ENCODE measurements around the gene ARHGEF26. TPM values are rescaled to one million over a fixed set of nuclear protein-coding genes. Genes with fewer than 3 reads are reported as not detected.
A peak's percentile ranks its signal among the peaks of the same experiment; 100 is the strongest.

Gene ARHGEF26
- polyA plus RNA-seq, 5 donors, result 23.6 to 29.7 (median 27.0) TPM

DNA sequence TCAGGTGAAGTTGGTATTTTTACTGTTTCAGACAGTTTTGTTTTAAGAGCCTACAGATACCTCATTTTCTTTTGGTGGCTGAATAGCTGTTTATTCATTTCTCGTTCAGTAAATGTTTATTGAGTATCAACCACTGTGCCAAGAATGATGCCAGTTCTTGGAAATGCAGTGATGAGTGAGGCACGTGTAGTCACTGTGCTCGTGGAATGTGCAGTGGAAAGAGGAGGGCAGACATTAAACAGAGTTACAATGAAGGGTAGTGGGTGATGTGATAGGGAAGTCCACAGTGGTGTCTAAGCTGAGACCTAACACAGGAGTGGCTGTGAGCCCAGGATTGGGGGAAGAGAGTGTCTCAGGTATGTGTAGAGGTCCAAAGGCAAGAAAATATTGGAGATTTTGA is 73.7 kb downstream of the ARHGEF26 start:
- no peak for DNase-seq

DNA sequence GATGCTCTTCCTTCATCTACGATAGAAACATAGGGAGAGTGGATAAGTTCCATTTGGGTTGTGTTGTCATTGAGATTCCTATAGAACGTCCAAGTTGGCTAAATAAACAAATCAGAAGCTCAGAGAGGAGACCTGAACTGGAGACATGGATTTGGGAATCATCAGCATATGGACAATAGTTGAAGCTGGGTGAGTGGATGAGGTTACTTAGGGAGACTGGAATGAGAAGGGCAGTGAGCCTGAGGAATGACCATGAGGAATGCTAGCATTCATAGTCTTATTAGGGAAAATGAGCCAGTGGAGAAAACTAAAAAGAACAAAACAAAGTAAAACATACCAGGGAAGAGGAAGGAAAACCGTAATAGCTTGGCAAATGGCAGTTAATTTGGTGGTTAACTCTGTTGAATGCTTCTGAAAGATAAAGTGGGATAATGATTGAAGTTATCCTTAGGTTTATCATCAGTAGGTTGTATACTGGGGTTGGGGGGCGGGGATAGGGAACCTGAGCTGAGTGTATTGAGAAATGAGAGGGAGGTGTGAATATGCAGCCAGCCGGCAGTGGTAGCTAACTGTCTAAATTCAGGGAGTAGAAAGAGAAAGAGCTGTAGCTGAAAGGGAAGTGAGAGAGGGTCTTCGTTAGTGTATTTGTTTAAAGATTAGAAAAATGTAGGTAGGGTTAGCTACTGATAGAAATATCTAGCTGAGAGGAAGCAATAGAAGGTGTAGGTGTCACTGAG is 74.6 kb downstream of the ARHGEF26 start:
- no peak for DNase-seq

DNA sequence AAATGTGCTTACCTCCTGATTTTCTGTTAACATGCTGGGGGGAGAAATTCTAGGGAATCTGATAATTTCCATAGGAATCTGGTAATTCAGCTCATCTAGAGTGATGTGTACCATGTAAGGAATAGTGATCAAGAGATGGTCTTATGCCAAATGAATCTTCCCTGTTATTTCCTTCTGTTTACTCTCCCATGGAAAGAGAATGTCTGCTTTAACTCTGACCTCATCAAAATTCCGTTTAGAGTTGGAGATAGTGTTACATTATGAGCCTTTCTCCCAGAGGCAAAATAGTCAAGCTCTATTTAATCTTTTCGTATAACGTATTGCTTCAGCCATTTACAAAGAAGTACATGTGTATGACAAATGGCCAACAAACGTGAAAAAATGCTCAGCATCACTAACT is 76.6 kb downstream of the ARHGEF26 start:
- DNase-seq, result no peak

DNA sequence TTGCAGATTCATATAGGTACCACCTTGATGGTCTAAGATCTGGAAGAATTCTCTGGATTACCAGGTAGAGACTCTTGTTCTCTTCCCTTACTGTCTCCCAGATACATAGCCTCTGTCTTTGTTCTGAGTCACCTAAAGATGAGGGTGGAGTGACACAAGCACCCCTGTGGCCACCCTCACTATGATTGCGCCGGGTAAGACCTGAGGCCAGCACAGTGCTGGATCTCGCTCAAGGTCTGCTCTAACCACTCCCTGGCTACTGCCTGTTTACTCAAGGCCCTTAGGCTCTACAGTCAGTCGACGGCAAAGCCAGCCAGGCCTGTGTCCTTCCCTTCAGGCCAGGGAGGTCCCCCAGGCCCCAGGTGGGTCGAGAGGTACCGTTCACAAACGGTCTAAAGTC is 88.3 kb downstream of the ARHGEF26 start:
- no peak for DNase-seq

DNA sequence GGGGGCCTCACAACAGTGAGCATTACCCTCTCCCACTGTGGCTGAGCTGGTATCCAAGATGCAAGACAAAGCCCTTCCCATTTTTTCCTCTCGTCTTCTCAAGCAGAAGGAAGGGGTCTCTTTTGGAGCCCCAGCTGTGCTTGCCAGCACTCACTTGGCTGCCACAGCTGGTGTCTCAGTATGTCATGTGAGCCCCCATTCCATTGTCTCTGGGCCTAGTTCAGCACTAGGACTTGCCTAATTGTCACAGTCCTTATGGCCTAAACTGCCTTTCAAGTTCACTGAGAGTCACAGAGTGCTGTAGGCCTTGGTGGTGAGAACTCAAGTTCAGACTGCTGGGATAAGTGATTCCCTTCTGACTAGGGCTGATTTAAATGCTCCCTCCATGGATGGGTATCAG is 89.8 kb downstream of the ARHGEF26 start:
- DNase-seq, result no peak

DNA sequence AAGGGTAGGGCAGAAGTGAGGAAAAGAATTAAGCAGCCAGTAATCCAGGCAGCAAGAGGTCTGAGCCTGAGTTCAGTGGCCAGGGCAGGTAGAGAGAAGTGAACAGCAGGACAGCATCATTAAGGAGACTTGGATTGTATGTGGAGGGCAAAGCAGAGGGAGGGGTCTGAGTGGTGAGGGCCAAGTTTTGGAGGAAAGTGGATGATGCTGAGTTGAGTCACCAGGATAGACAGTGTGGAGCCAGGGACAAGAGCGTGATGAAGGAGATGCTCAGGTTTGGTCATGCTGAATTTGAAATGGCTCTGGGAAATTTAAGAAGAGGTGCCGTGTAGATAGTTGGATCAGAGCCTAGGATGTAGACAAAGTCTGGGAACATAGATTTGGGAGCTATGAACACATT is 93.1 kb downstream of the ARHGEF26 start:
- no peak for DNase-seq

DNA sequence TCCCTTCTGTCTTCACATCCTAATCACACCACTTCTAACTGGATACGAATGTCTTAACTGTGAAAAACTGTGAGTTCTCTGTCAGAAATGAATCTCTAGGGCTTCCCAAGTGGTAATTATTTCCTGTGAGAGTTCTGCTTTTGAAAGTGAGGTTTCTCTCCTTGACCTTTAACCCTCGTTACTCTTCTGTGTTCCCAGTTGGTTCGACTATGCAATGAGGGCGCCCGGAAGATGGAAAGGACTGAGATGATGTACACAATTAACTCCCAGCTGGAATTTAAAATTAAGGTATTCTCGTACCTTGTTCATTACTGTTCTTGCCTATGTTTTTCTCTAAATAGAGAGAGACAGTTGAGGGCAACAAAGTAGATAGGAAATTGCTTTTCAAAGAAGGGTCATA is 96.5 kb downstream of the ARHGEF26 start:
- no peak for DNase-seq

DNA sequence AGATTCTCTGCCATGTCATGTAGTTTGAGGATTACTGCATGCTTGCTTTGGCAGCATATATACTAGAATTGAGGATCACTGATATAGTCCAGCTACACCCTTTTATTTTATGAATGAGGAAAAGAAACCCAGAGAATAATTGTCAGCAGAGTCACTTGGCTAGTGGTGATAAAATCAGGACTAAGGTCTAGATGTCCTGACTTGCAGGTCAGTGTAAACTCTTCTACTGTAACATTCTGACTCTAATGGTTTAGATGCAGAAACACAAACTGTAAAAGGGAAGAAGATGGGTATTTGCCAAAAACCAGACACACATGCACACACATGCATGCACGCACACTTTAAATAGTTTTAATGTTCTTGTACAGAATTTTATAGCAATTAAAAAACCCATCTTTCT is 97.5 kb downstream of the ARHGEF26 start:
- DNase-seq, result no peak

DNA sequence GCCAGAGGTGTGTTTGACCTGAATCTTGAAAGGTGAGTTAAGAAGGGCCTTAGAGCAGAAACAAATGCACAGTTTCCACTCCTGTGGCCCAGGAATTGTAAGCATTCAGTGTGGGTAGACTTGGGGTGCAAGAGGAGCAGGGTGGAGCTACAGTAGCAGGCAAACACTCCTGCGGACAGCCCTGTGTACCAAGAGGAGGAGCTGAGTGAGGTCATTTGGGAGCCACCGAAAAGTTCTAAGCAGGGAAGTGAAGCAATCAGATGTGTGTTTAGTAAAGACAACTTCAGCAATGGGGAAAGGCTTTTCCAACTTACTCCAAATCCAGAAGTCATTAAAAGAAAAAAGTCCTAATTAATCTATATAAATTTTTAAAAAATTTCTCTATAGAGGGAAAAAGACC is 99.3 kb downstream of the ARHGEF26 start:
- no peak for DNase-seq

DNA sequence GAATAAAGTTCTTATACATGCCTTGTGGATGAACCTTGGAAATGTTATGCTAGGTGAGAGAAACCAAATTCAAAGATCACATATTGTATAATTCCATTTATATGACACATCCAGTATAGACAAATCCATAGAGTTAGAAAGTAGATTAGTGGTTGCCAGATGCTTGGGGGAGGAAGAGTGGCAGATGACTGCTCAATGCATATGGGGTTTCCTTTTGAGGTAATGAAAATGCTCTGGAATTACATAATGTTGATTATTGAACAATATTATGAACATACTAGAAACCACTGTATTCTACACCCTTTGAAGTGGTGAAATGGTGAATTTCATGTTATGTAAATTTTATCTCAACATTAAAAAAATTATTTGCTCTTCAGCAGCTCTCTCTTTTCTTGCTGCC is 102.3 kb downstream of the ARHGEF26 start:
- DNase-seq, result no peak

DNA sequence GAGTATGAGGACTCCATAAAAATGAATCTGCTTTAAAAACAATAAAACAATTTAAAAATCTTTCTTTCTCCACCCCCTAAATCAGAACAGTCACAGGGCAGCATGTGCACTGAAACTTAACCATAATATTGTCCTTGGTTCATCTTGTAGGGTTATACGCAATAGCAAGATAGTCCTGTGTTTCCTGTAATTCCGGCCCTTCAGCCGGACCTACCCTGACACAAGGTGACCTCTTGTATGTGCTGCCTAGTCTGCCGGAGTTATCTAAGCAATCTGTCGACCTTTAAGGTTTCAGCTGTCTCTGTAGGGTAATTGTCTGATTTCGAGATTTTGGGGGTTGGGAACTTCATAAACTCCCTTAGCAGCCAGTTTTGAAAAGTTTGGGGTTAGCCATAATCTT is 103.2 kb downstream of the ARHGEF26 start:
- peak; percentile 5 to 6 for DNase-seq

DNA sequence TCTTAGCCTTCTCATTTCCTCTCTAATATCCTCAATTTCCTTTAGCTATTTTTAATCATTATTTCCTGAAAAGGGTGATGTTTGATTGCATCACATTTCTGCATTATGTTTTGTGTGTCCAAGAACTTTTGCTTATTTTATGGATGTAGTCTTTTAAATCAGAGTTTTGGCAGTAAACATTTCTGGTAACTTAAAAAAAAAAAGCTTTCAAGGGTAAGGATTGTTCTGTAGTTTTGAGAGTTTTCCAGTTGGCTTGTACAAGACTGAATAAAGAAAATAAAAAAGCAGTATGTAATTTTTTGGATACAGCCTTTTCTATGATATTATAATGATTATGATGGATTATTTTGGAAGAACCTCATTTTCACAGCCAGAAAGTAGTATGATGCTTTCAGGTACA is 103.7 kb downstream of the ARHGEF26 start:
- DNase-seq, result peak; percentile 23 to 34

DNA sequence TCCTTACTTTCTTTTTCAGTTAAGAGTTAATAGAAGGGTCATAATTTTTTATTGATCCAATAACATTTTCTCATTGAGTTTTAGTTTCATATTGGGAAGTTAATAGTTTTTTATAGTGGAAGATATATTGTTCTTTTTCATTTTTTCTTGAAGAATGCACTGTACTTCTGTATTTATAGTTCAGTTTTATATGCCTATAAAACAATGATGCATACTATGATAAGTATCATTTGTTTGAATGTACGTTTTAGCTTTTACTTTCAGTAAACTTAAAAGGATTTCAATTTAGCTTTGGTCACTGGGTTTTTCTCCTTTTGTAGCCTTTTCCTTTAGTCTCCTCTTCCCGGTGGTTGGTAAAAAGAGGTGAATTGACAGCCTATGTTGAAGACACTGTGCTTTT is 104.3 kb downstream of the ARHGEF26 start:
- DNase-seq, result no peak

DNA sequence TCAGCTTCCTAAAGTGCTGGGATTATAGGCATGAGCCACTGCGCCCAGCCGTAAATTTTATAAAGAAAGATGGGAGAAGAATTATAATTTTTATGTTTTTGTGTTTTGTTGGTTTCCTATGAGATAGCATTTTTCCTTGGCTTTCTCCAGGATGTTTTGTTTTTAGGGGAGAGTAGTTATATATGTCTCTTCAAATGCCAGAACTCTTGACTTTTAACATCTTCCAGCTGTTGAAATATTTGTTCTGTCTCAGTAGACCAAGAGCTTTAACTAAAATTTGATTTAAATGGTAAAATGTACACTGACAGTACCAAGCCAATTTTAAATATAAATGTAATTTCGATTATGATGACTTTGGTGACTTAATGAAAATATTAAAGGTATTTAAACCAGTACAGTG is 106.3 kb downstream of the ARHGEF26 start:
- peak; percentile 12 to 25 for DNase-seq

DNA sequence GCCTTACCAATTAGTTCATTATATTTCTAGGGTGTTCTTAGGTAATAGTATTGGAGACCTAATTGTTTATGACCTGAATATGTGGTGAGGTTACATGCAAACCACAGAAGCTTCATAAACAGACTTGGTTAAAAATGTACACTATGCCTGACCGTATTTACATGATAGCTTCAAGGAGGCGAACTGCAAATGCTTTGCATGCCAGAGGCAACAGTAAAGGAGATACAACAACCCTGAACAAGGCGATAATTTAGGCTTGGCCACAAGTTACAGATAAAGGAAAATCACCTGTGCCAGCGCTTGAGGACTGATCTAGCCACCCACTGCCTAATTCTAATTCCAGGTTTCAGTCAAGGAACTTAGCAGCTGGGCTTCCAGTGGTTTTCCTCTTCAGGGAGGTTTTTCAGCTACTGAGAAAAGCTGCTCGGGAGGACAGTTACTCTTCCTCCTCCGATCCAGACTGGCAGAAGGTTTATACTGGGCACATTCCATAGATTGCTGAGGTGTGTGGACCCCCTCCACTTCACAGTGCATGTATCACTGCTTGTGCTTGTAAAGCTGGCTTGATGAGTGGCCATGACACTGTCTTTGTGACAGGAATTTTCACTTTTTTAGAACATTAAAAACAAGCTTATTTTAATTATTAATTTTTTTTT is 107.5 kb downstream of the ARHGEF26 start:
- no peak for DNase-seq

DNA sequence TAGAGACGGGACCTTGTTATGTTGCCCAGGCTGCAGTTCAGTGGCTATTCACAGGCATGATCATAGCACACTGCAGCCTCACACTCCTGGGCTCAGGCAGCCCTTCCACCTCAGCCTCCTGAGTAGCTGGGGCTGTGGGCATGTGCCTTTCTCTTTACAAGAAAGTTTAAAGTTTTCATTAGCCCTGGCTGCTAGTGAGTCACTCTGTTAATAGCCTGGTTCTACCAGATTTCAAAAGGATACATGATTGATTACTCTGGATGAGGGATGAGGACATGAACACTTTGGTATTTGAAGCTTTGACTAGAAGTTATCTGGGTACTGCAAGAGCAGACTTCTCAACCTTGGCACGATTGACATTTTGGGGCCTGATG is 108.0 kb downstream of the ARHGEF26 start:
- no peak for DNase-seq

DNA sequence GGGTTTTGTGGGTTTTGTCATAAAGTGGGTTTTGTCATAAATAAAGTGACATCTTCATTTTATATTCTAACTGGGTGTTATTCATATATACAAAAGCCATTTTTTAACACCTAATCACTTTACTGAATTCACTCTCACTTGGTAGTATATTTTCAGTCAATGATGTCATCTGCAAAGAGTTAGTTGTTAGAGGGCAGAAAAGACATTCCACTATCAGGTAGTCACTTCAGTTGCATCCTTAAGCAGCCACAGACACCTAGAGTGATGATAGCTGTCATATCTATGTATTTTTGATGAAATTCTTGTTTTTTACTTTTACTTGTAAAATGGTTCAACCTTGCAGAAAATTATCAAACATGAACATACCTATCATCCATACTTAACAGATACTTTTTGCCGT is 114.1 kb downstream of the ARHGEF26 start:
- no peak for DNase-seq

DNA sequence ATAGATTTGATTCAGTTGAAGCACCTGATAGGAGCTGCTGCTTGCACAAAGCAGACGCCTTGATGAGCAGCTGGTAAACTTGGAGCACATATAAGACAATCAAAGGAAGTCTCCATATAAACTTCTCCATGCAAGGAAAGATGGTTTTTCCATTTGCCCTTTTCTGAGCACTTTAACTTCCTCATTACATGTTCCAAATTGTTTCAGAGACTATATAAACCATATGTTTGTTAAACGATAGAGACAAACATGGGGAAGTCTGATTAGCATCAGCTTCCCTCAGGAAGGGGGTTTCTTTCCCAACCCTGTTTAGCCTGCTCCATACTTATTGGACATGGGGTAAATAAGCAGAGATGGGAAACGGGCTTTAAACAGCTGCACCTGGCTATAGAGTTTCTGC is 115.1 kb downstream of the ARHGEF26 start:
- DNase-seq, result no peak

DNA sequence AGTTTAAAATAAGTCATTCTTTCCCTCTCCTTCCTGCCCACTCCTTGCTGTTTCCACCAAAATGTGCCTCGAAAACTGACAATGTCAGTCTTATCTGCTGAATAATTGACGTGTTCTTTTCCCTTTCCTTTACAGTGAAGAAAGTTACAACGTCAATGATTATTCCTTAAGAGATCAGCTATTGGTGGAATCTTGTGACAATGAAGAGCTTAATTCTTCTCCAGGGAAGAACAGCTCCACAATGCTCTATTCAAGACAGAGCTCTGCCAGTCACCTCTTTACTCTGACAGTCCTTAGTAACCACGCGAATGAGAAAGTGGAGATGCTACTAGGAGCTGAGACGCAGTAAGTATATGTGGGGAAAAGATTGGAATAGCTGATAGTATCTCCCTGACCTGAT is 119.0 kb downstream of the ARHGEF26 start:
- no peak for DNase-seq

DNA sequence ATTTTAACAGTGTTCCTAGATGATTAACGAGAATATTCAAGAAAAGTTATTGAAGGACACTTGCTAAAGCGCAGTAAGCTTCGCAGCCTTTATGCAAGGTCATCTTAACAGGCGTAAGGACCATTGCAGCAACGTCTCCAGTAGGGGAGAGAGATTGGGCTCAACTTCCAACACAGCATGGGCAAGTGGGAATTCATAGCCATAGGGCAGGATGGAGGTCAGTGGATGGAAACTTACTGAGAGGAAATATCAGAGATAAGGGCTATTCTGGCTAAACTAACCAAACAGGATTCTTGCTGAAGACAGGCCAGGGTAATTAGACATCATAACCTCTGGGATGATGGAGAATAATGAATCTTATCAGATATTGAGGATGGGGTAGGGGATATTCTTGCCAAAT is 120.3 kb downstream of the ARHGEF26 start:
- no peak for DNase-seq

DNA sequence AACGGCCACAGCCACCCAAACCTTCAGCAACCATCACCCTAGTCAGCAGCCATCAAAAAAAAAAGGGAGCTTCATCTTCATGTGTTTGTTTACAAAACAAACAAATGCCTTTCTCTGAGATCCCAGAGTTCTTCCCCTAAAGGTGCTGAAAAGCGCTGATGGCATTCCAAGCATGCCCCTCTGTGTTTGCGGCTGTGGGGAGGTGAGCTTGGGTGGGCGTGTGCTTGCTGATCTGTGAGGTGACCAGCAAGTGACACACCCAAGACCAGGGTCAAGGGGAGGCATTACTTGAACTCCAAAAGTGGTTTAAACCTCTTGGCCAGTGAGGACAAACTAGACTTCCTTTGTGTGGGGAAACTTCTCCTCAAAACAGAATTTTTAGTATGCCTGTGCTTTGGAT is 121.6 kb downstream of the ARHGEF26 start:
- DNase-seq, result no peak

DNA sequence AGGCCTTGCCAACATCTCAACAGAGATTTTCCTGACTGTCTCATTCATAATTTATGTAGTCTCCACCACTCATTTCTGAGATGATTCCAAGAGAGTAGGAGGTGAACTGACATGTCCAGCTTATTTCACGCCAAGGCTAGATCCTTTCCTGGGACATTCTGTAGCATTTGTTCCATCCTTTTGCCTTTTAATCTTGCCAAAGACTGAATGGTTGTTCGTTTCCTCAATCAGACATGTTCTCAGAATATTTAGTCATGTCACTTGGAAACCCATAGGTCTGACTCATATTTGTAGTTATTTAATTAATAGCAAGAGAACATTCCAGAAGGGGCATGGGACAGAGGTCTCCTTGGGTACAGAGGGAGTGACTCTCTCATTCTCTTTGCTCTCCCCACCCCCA is 122.2 kb downstream of the ARHGEF26 start:
- no peak for DNase-seq

DNA sequence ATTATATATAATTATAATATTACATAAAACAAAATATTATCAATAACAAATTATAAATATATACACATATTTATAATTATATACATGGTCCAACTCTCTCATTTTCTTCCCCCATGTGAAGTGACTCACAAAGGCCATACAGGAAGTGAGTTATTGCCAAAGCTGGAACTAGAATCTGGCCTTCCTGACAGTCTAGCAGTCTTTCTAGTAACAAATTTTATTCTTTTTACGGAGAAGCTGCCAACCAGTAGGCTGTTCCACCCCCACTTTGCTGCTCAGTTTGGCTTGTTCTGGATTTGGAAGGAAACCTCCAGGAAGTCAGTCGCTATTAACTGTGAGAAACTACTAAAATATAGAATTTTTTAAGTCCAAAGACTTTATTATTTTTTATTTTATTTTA is 123.5 kb downstream of the ARHGEF26 start:
- DNase-seq, result no peak

DNA sequence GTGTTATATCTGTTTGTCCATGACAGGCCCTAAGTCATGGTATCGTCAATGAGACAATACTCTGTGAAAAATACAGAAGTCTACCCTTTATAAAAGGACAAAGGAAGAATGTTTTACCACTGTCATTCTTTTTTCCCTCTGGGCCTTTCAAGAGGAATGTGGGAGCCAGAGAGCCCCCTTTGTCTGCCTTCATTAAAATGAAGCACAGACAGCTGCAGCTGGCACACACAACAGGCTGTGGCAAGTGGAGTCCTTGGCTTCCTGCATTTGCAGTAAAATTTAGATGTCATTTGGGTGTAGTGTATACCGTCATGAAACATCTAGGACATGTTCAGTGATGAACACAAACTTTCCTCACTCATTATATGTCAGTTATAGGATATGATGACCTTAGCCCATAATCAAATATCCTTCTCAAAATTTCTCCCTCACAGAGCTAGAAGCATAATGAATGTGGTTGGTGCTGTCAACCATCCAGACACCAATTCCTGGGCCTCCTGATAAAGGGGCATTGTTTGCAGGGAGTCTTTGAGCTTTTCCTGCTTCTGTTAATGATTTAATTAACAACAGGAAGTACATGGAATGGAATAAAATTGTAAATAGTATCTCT is 126.7 kb downstream of the ARHGEF26 start:
- no peak for DNase-seq

Data from right lung (tissue), 5 donors.